Endothelial cell (in vitro differentiated cells): ENCODE measurements around the gene AIRE. TPM values are rescaled to one million over a fixed set of nuclear protein-coding genes. Genes with fewer than 3 reads are reported as not detected.

Experiments used
- DNase-seq: peaks from one replicate; pipeline ENCODE4 v3.0.0; 2021; ENCODE audit warnings: low spot score
- H3K27ac Mint-ChIP-seq: one replicate; pipeline ENCODE4 v1.8.0; 2021; ENCODE audit warnings: mixed read lengths, inconsistent platforms; ENCODE audit not compliant: unreplicated experiment
- H3K27me3 Mint-ChIP-seq: one replicate; pipeline ENCODE4 v1.8.0; 2021; ENCODE audit warnings: mild to moderate bottlenecking, moderate library complexity, mixed read lengths, inconsistent platforms; ENCODE audit not compliant: unreplicated experiment
- H3K36me3 Mint-ChIP-seq: one replicate; pipeline ENCODE4 v1.8.0; 2021; ENCODE audit warnings: mild to moderate bottlenecking, low read depth, mixed read lengths, inconsistent platforms; ENCODE audit not compliant: unreplicated experiment
- H3K4me1 Mint-ChIP-seq: one replicate; pipeline ENCODE4 v1.8.0; 2021; ENCODE audit warnings: mild to moderate bottlenecking, mixed read lengths, inconsistent platforms; ENCODE audit not compliant: unreplicated experiment
- H3K4me3 Mint-ChIP-seq: one replicate; pipeline ENCODE4 v1.8.0; 2021; ENCODE audit warnings: mild to moderate bottlenecking, mixed read lengths, inconsistent platforms; ENCODE audit not compliant: unreplicated experiment
- H3K9me3 Mint-ChIP-seq: one replicate; pipeline ENCODE4 v1.8.0; 2021; ENCODE audit warnings: mixed read lengths, inconsistent platforms; ENCODE audit not compliant: unreplicated experiment
- CTCF ChIP-seq: fragments of 200-600 bp; sonication (generic); IDR thresholded peaks from one replicate; pipeline ENCODE4 v1.5.0; 2021; ENCODE audit warnings: antibody characterized with exemption; ENCODE audit not compliant: unreplicated experiment
- total RNA-seq: library from RNA; stranded (reverse); fragmentation: NEBNext Ultra II Directional; extraction: Animal tissue kit (Norgen Biotek cat#: 25700); gene quantifications from one replicate; pipeline ENCODE4 v1.2.1, GENCODE V29; 2021; ENCODE audit not compliant: unreplicated experiment

Gene AIRE
- total RNA-seq, 1 donor from 2014 or later: not detected

- peaks cover 10% of the 10 kb centered on the region for H3K27me3 Mint-ChIP-seq
- peaks cover 3% of the 10 kb centered on the region for H3K36me3 Mint-ChIP-seq
- no peaks in the 10 kb centered on the region for H3K9me3 Mint-ChIP-seq
- DNase-seq: no peak
- H3K4me3 Mint-ChIP-seq: no peak overlapping the region
- no peaks in the 10 kb centered on the region for H3K4me1 Mint-ChIP-seq
- H3K27ac Mint-ChIP-seq: no peak overlapping the region
- TF ChIP-seq CTCF: no peak
Observed at GRCh38 chr21:44325386-44326271, 40.0 kb downstream of the AIRE start.

- no peak for DNase-seq
- Mint-ChIP-seq H3K4me1 (no peaks in the 10 kb centered on the region), H3K9me3 (no peaks in the 10 kb centered on the region), H3K27me3 (peaks cover 10% of the 10 kb centered on the region), H3K36me3 (peaks cover 3% of the 10 kb centered on the region), H3K27ac (no peak overlapping the region), H3K4me3 (no peak overlapping the region)
- no peak for TF ChIP-seq CTCF
Observed at GRCh38 chr21:44326272-44326647, 40.6 kb downstream of the AIRE start.

GRCh38 chr21:44326716-44327602 is 41.3 kb downstream of the AIRE start:
- H3K36me3 Mint-ChIP-seq: peaks cover 3% of the 10 kb centered on the region
- no peak overlapping the region for H3K4me3 Mint-ChIP-seq
- DNase-seq: no peak
- no peaks in the 10 kb centered on the region for H3K9me3 Mint-ChIP-seq
- H3K27ac Mint-ChIP-seq: no peak overlapping the region
- no peak for TF ChIP-seq CTCF
- no peaks in the 10 kb centered on the region for H3K4me1 Mint-ChIP-seq
- H3K27me3 Mint-ChIP-seq: peaks cover 13% of the 10 kb centered on the region

GRCh38 chr21:44327603-44327974 is 41.9 kb downstream of the AIRE start:
- no peak for TF ChIP-seq CTCF
- Mint-ChIP-seq H3K36me3 (peaks cover 3% of the 10 kb centered on the region), H3K9me3 (no peaks in the 10 kb centered on the region), H3K27ac (no peak overlapping the region), H3K4me3 (no peak overlapping the region), H3K4me1 (no peaks in the 10 kb centered on the region), H3K27me3 (peaks cover 15% of the 10 kb centered on the region)
- DNase-seq: no peak
